HepG2 (cell line): ENCODE measurements around the gene APEX1. TPM values are rescaled to one million over a fixed set of nuclear protein-coding genes. Genes with fewer than 3 reads are reported as not detected.

Experiments used
- GABPB1 ChIP-seq: IDR thresholded peaks from 2 replicates; pipeline ENCODE4 v1.6.1; 2016; ENCODE audit warnings: mild to moderate bottlenecking, missing genetic modification reagents, moderate library complexity, missing compliant biosample characterization
- GTF2F1 ChIP-seq: fragments of 150-350 bp; IDR thresholded peaks from 2 replicates; pipeline ENCODE4 v1.6.1; 2014; ENCODE audit warnings: low read length
- HES4 ChIP-seq: sonication (generic); formaldehyde crosslinking; IDR thresholded peaks from 2 replicates; pipeline ENCODE4 v1.9.0; 2021; ENCODE audit warnings: mild to moderate bottlenecking, missing genetic modification reagents, borderline replicate concordance
- KLF11 ChIP-seq: IDR thresholded peaks from 2 replicates; pipeline ENCODE4 v1.6.1; 2016; ENCODE audit warnings: missing compliant biosample characterization
- MED1 ChIP-seq: sonication (generic); formaldehyde crosslinking; IDR thresholded peaks from 2 replicates; pipeline ENCODE4 v1.4.0; 2020; ENCODE audit warnings: missing genetic modification reagents
- NONO ChIP-seq, 2 experiments: fragments of 450-650 bp in 1 of 2; sonication (generic) in 1 of 2; formaldehyde crosslinking in 1 of 2; IDR thresholded peaks in 1 of 2; conservative IDR thresholded peaks in 1 of 2; 2 replicates each; pipeline versions ENCODE4 v1.6.1 to v1.8.0; 2017 to 2022; ENCODE audit warnings: mild to moderate bottlenecking in 1 of 2, missing genetic modification reagents in 1 of 2, moderate library complexity in 1 of 2
- PAWR ChIP-seq: sonication (generic); formaldehyde crosslinking; IDR thresholded peaks from 2 replicates; pipeline ENCODE4 v1.4.0; 2020; ENCODE audit warnings: missing genetic modification reagents, mild to moderate bottlenecking, borderline replicate concordance
- POLR2A ChIP-seq, 2 experiments: IDR thresholded peaks; 2 replicates each; pipeline ENCODE4 v1.6.1; 2011; ENCODE audit warnings: low read depth in 2 of 2, low read length in 2 of 2, mild to moderate bottlenecking in 1 of 2, moderate library complexity in 1 of 2; ENCODE audit not compliant: insufficient read depth in 1 of 2
- RARG ChIP-seq: sonication (generic); formaldehyde crosslinking; IDR thresholded peaks from 2 replicates; pipeline ENCODE4 v1.4.0; 2020; ENCODE audit warnings: low read depth, mild to moderate bottlenecking, missing genetic modification reagents
- RXRB ChIP-seq: IDR thresholded peaks from 2 replicates; pipeline ENCODE4 v1.6.1; 2016; ENCODE audit warnings: borderline replicate concordance, missing genetic modification reagents, missing compliant biosample characterization
- U2AF2 ChIP-seq: fragments of 200-400 bp; formaldehyde crosslinking; IDR thresholded peaks from 2 replicates; pipeline ENCODE4 v1.6.1; 2017; ENCODE audit warnings: low read depth, mild to moderate bottlenecking, low read length
- ZBTB1 ChIP-seq: sonication (generic); formaldehyde crosslinking; IDR thresholded peaks from 2 replicates; pipeline ENCODE4 v1.4.0; 2020; ENCODE audit warnings: missing genetic modification reagents, borderline replicate concordance
- ZBTB3 ChIP-seq: sonication (generic); formaldehyde crosslinking; IDR thresholded peaks from 2 replicates; pipeline ENCODE4 v1.4.0; 2020; ENCODE audit warnings: low read depth, mild to moderate bottlenecking, moderate library complexity, missing genetic modification reagents, borderline replicate concordance
- ZBTB44 ChIP-seq: sonication (generic); formaldehyde crosslinking; IDR thresholded peaks from 2 replicates; pipeline ENCODE4 v1.4.0; 2020; ENCODE audit warnings: missing genetic modification reagents
- ZFP36 ChIP-seq: fragments of 150-350 bp; IDR thresholded peaks from 2 replicates; pipeline ENCODE4 v1.6.1; 2018; ENCODE audit warnings: borderline replicate concordance, low read length, low read depth; ENCODE audit not compliant: partially characterized antibody
- ZFP37 ChIP-seq: sonication (generic); formaldehyde crosslinking; IDR thresholded peaks from 2 replicates; pipeline ENCODE4 v1.4.0; 2020; ENCODE audit warnings: missing genetic modification reagents, borderline replicate concordance
- ZFY ChIP-seq: sonication (generic); formaldehyde crosslinking; IDR thresholded peaks from 2 replicates; pipeline ENCODE4 v1.4.0; 2020; ENCODE audit warnings: missing genetic modification reagents
- ZNF20 ChIP-seq: sonication (generic); formaldehyde crosslinking; IDR thresholded peaks from 2 replicates; pipeline ENCODE4 v1.4.0; 2020; ENCODE audit warnings: mild to moderate bottlenecking, moderate library complexity, missing genetic modification reagents
- ZNF431 ChIP-seq: sonication (generic); formaldehyde crosslinking; IDR thresholded peaks from 2 replicates; pipeline ENCODE4 v1.9.0; 2022; ENCODE audit warnings: missing genetic modification reagents, low read depth, mild to moderate bottlenecking, borderline replicate concordance
- ZNF644 ChIP-seq: IDR thresholded peaks from 2 replicates; pipeline ENCODE4 v1.6.1; 2016; ENCODE audit warnings: low read depth
- ZSCAN9 ChIP-seq: IDR thresholded peaks from 2 replicates; pipeline ENCODE4 v1.6.1; 2016; ENCODE audit warnings: borderline replicate concordance
- polyA plus RNA-seq, 8 experiments: library from polyadenylated mRNA; depleted of rRNA in 3 of 8; stranded (reverse) in 7 of 8; unstranded in 1 of 8; fragments of >200 nt; fragmentation: Illumina TruSeq in 4 of 8; extraction: Trizol in 4 of 8; gene quantifications; 2 replicates each; pipeline versions ENCODE4 v1.2.1 to v1.2.3, GENCODE V29; 2011 to 2016; ENCODE audit warnings: low read depth in 4 of 8, missing spikeins in 1 of 8, mixed read lengths in 1 of 8; ENCODE audit not compliant: insufficient read depth in 1 of 8
- total RNA-seq, 5 experiments: library from RNA; depleted of rRNA; stranded (reverse); fragments of >200 nt; fragmentation: Illumina TruSeq; extraction: Trizol; gene quantifications; 2 replicates each; pipeline ENCODE4 v1.2.3, GENCODE V29; 2016; ENCODE audit warnings: low read depth in 1 of 5
- TF ChIP-seq, protein P1 (sequence below): sonication (generic); formaldehyde crosslinking; IDR thresholded peaks from 2 replicates; pipeline ENCODE4 v1.5.0; 2020; ENCODE audit warnings: missing genetic modification reagents
- TF ChIP-seq, protein P2 (sequence below), 2 experiments: fragments of 450-650 bp in 1 of 2; sonication (generic) in 1 of 2; formaldehyde crosslinking; IDR thresholded peaks; 2 replicates each; pipeline versions ENCODE4 v1.5.0 to v1.8.0; 2020 to 2022; ENCODE audit warnings: mild to moderate bottlenecking in 1 of 2, missing genetic modification reagents in 1 of 2
- TF ChIP-seq, protein P3 (sequence below): sonication (generic); formaldehyde crosslinking; IDR thresholded peaks from 2 replicates; pipeline ENCODE4 v1.8.0; 2022; ENCODE audit warnings: mild to moderate bottlenecking, missing genetic modification reagents; ENCODE audit not compliant: insufficient replicate concordance

Gene APEX1
- total and polyA plus RNA-seq, 2 of the 13 experiments (the other 11 are each of a cell fraction or from before 2014, with no cell fraction given) = 171 to 405 TPM

GRCh38 chr14:20461225-20462141 is 6.5 kb downstream of the APEX1 start, which contains the start of gene PIP4P1 (continued):
- no peak for TF ChIP-seq NONO (IDR thresholded peaks at IDR 0.05)
- peak; percentile 79 for TF ChIP-seq NONO (CRISPR knock-in tag; conservative IDR thresholded peaks at IDR 0.05)
- peak; percentile 90 for TF ChIP-seq ZFY (CRISPR knock-in tag)
- TF ChIP-seq ZNF20 = no peak
- peak; percentile 85 to 92 for TF ChIP-seq POLR2A (IDR thresholded peaks at IDR 0.05; ENCODE audit: insufficient read depth in 1 of 2, low read depth in 2 of 2, low read length in 2 of 2)
- no peak for TF ChIP-seq U2AF2
- TF ChIP-seq, protein P1, sequence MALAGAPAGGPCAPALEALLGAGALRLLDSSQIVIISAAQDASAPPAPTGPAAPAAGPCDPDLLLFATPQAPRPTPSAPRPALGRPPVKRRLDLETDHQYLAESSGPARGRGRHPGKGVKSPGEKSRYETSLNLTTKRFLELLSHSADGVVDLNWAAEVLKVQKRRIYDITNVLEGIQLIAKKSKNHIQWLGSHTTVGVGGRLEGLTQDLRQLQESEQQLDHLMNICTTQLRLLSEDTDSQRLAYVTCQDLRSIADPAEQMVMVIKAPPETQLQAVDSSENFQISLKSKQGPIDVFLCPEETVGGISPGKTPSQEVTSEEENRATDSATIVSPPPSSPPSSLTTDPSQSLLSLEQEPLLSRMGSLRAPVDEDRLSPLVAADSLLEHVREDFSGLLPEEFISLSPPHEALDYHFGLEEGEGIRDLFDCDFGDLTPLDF (CRISPR knock-in tag) = peak; percentile 96
- peak; percentile 97 for TF ChIP-seq ZSCAN9 (CRISPR knock-in tag)
- TF ChIP-seq PAWR (CRISPR knock-in tag) = no peak
- peak; percentile 81 for TF ChIP-seq MED1 (CRISPR knock-in tag)
- TF ChIP-seq KLF11 (CRISPR knock-in tag) = peak; percentile 99
- no peak; the same call in none of the 2 replicates for TF ChIP-seq ZNF431 (CRISPR knock-in tag)
- 0 out of 2 replicates have a peak, but pooled peaks have one; percentile 90 for TF ChIP-seq ZBTB3 (CRISPR knock-in tag)
- TF ChIP-seq RXRB = peak; percentile 83
- no peak for TF ChIP-seq RARG (CRISPR knock-in tag)
- TF ChIP-seq HES4 (CRISPR knock-in tag) = peak; percentile 91
- TF ChIP-seq ZBTB1 = no peak
- TF ChIP-seq GABPB1 (CRISPR knock-in tag) = peak; percentile 79
- TF ChIP-seq ZNF644 (CRISPR knock-in tag) = peak; percentile 77
- TF ChIP-seq, protein P2, sequence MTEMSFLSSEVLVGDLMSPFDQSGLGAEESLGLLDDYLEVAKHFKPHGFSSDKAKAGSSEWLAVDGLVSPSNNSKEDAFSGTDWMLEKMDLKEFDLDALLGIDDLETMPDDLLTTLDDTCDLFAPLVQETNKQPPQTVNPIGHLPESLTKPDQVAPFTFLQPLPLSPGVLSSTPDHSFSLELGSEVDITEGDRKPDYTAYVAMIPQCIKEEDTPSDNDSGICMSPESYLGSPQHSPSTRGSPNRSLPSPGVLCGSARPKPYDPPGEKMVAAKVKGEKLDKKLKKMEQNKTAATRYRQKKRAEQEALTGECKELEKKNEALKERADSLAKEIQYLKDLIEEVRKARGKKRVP (CRISPR knock-in tag; IDR thresholded peaks at IDR 0.05) = peak in 1 of 2 experiments; percentile 71; a peak in 1 of 4 replicates
- peak; percentile 97 for TF ChIP-seq ZFP37
- peak; percentile 66; the same call in 1 of the 2 replicates for TF ChIP-seq ZBTB44 (CRISPR knock-in tag)
- TF ChIP-seq, protein P3, sequence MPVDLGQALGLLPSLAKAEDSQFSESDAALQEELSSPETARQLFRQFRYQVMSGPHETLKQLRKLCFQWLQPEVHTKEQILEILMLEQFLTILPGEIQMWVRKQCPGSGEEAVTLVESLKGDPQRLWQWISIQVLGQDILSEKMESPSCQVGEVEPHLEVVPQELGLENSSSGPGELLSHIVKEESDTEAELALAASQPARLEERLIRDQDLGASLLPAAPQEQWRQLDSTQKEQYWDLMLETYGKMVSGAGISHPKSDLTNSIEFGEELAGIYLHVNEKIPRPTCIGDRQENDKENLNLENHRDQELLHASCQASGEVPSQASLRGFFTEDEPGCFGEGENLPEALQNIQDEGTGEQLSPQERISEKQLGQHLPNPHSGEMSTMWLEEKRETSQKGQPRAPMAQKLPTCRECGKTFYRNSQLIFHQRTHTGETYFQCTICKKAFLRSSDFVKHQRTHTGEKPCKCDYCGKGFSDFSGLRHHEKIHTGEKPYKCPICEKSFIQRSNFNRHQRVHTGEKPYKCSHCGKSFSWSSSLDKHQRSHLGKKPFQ (CRISPR knock-in tag) = no peak
- no peak for TF ChIP-seq ZFP36
- TF ChIP-seq GTF2F1 = peak; percentile 92; the same call in 1 of the 2 replicates
